Epithelial cell of proximal tubule (primary cell): ENCODE measurements around the gene PROM1. TPM values are rescaled to one million over a fixed set of nuclear protein-coding genes. Genes with fewer than 3 reads are reported as not detected.

Source experiments
- DNase-seq: peaks from one replicate; pipeline ENCODE4 v3.0.0-alpha.2; 2011; ENCODE audit warnings: low read depth
- H3K4me3 ChIP-seq: 2 replicates; pipeline ENCODE4 v1.5.1; 2011; ENCODE audit warnings: low read depth, mild to moderate bottlenecking, low read length
- CTCF ChIP-seq: conservative IDR thresholded peaks from 2 replicates; pipeline ENCODE4 v1.5.1; 2012; ENCODE audit warnings: low read depth, mild to moderate bottlenecking, low read length
- total RNA-seq: library from RNA; depleted of rRNA; stranded (reverse); fragments of >200 nt; gene quantifications from 2 replicates; pipeline ENCODE4 v1.2.3, GENCODE V29; 2015

The PROM1 gene
- total RNA-seq, 1 donor from 2014 or later, result 69.6 TPM

- peak; percentile 37 for DNase-seq
- no peak for TF ChIP-seq CTCF
Observed at GRCh38 chr4:16075061-16075460, 8.8 kb downstream of the PROM1 start.

GRCh38 chr4:16072168-16072567, 11.7 kb downstream of the PROM1 start:
- no peak overlapping the region for H3K4me3 ChIP-seq
- DNase-seq, result no peak
- TF ChIP-seq CTCF, result no peak

More at GRCh38 chr4:16075061-16075460, 8.8 kb downstream of the PROM1 start:
- no peak overlapping the region for H3K4me3 ChIP-seq

GRCh38 chr4:16070203-16070602, 13.6 kb downstream of the PROM1 start:
- DNase-seq, result no peak
- H3K4me3 ChIP-seq, result no peak overlapping the region

GRCh38 chr4:16067515-16067914, 16.3 kb downstream of the PROM1 start:
- TF ChIP-seq CTCF, result no peak
- no peak for DNase-seq
- no peak overlapping the region for H3K4me3 ChIP-seq

More at GRCh38 chr4:16070203-16070602, 13.6 kb downstream of the PROM1 start:
- no peak for TF ChIP-seq CTCF

GRCh38 chr4:16066586-16067128, 17.2 kb downstream of the PROM1 start:
- H3K4me3 ChIP-seq, result no peak overlapping the region
- no peak for TF ChIP-seq CTCF
- no peak for DNase-seq

GRCh38 chr4:16065066-16065465, 18.8 kb downstream of the PROM1 start:
- DNase-seq, result no peak
- no peak for TF ChIP-seq CTCF
- H3K4me3 ChIP-seq, result no peak overlapping the region

- no peak for DNase-seq
Observed at GRCh38 chr4:16062601-16063000, 21.2 kb downstream of the PROM1 start.

More at GRCh38 chr4:16062601-16063000, 21.2 kb downstream of the PROM1 start:
- no peak for TF ChIP-seq CTCF
- H3K4me3 ChIP-seq, result no peak overlapping the region
